Loucy (cell line): ENCODE results near the gene SSX3.
"Not testable (repeated sequence)": the region's sequence is repeated elsewhere in the genome, so short reads cannot be mapped to it uniquely, and the experiment has no call there.

Experiments
- H2AFZ ChIP-seq: fragments of 200-600 bp; sonication (generic); 2 replicates; pipeline ENCODE4 v1.6.0; 2016; ENCODE audit warnings: antibody characterized with exemption, mild to moderate bottlenecking, low read length, moderate library complexity
- H3F3A ChIP-seq: fragments of 200-600 bp; 2 replicates; pipeline ENCODE4 v1.6.0; 2016; ENCODE audit warnings: antibody characterized with exemption, low read depth, mild to moderate bottlenecking
- H3K27me3 ChIP-seq: fragments of 200-600 bp; sonication (generic); 2 replicates; pipeline ENCODE4 v1.6.1; 2014; ENCODE audit warnings: low read length, mild to moderate bottlenecking; ENCODE audit not compliant: insufficient read depth, poor library complexity, severe bottlenecking
- H3K36me3 ChIP-seq: fragments of 200-600 bp; sonication (generic); 2 replicates; pipeline ENCODE4 v1.6.1; 2016; ENCODE audit warnings: low read length; ENCODE audit not compliant: insufficient read depth
- H3K4me1 ChIP-seq: fragments of 200-600 bp; sonication (generic); 2 replicates; pipeline ENCODE4 v1.5.1; 2014; ENCODE audit warnings: low read length, mild to moderate bottlenecking; ENCODE audit not compliant: insufficient read depth, poor library complexity, severe bottlenecking
- H3K4me2 ChIP-seq: fragments of 200-600 bp; sonication (generic); 2 replicates; pipeline ENCODE4 v1.6.0; 2014; ENCODE audit warnings: antibody characterized with exemption, low read length, low read depth, mild to moderate bottlenecking; ENCODE audit not compliant: poor library complexity, severe bottlenecking
- H3K4me3 ChIP-seq: fragments of 200-600 bp; sonication (generic); 2 replicates; pipeline ENCODE4 v1.5.1; 2014; ENCODE audit warnings: low read length, mild to moderate bottlenecking, mixed read lengths; ENCODE audit not compliant: poor library complexity, severe bottlenecking
- H3K79me2 ChIP-seq: fragments of 200-600 bp; sonication (generic); 2 replicates; pipeline ENCODE4 v1.6.1; 2014; ENCODE audit warnings: low read length; ENCODE audit not compliant: insufficient read depth
- H3K9ac ChIP-seq: fragments of 200-600 bp; sonication (generic); 2 replicates; pipeline ENCODE4 v1.6.0; 2014; ENCODE audit warnings: mild to moderate bottlenecking, low read depth, low read length, moderate library complexity; ENCODE audit not compliant: poor library complexity, severe bottlenecking
- H3K9me2 ChIP-seq: fragments of 200-600 bp; sonication (generic); replicated peaks from 2 replicates; pipeline ENCODE4 v1.6.1; 2016; ENCODE audit warnings: low read depth, low read length, mixed read lengths
- H3K9me3 ChIP-seq: fragments of 200-600 bp; sonication (generic); 2 replicates; pipeline ENCODE4 v1.6.1; 2014; ENCODE audit warnings: mild to moderate bottlenecking, antibody characterized with exemption, low read length, low read depth; ENCODE audit not compliant: insufficient read depth
- H4K20me1 ChIP-seq: fragments of 200-600 bp; sonication (generic); 2 replicates; pipeline ENCODE4 v1.6.0; 2014; ENCODE audit warnings: antibody characterized with exemption, low read length, mild to moderate bottlenecking; ENCODE audit not compliant: insufficient read depth, poor library complexity, severe bottlenecking
- CTCF ChIP-seq: fragments of 200-600 bp; sonication (generic); conservative IDR thresholded peaks from 2 replicates; pipeline ENCODE4 v1.5.1; 2014; ENCODE audit warnings: mild to moderate bottlenecking, antibody characterized with exemption, low read length
- EZH2phosphoT487 ChIP-seq: fragments of 200-600 bp; IDR thresholded peaks from 2 replicates; pipeline ENCODE4 v1.6.1; 2018; ENCODE audit warnings: antibody characterized with exemption, mild to moderate bottlenecking, moderate library complexity, borderline replicate concordance

The SSX3 gene

GRCh38 chrX:48357681-48358080, 1.2 kb upstream of the SSX3 start:
- no peak overlapping the region for H2AFZ ChIP-seq
- no peak overlapping the region for H3K4me3 ChIP-seq
- no peak overlapping the region for H3K4me2 ChIP-seq
- no peaks in the 10 kb centered on the region for H3K9me3 ChIP-seq
- H3K9ac ChIP-seq, result no peak overlapping the region
- H4K20me1 ChIP-seq, result no peaks in the 10 kb centered on the region
- TF ChIP-seq EZH2phosphoT487, result no peak
- no peak for TF ChIP-seq CTCF
- H3K79me2 ChIP-seq, result no peaks in the 10 kb centered on the region
- H3K4me1 ChIP-seq, result no peaks in the 10 kb centered on the region
- no peaks in the 10 kb centered on the region for H3K27me3 ChIP-seq
- no peaks in the 10 kb centered on the region for H3K9me2 ChIP-seq
- H3K36me3 ChIP-seq, result no peaks in the 10 kb centered on the region
- H3F3A ChIP-seq, result no peaks in the 10 kb centered on the region

GRCh38 chrX:48346059-48346458, 10.4 kb downstream of the SSX3 start:
- H3F3A ChIP-seq, H3K9me3 ChIP-seq, H3K4me2 ChIP-seq, H3K36me3 ChIP-seq, H2AFZ ChIP-seq, H3K9ac ChIP-seq, H3K79me2 ChIP-seq, H3K9me2 ChIP-seq, H3K4me1 ChIP-seq, H3K27me3 ChIP-seq, H3K4me3 ChIP-seq, H4K20me1 ChIP-seq: not testable (repeated sequence)

- not testable (repeated sequence) for H3K4me2 ChIP-seq, H4K20me1 ChIP-seq, H3K4me3 ChIP-seq, H3K9me3 ChIP-seq, H3K4me1 ChIP-seq, H3K36me3 ChIP-seq, H3K9me2 ChIP-seq, H3K79me2 ChIP-seq, H3F3A ChIP-seq, H2AFZ ChIP-seq, H3K9ac ChIP-seq, H3K27me3 ChIP-seq
Measured at GRCh38 chrX:48313996-48314395, 42.5 kb downstream of the SSX3 start.

GRCh38 chrX:48306175-48306574, 50.3 kb downstream of the SSX3 start:
- Histone ChIP-seq H3K4me1 (no peaks in the 10 kb centered on the region), H3K4me3 (no peak overlapping the region), H3K79me2 (no peaks in the 10 kb centered on the region), H3K9me2 (no peaks in the 10 kb centered on the region), H3K36me3 (no peaks in the 10 kb centered on the region), H3K27me3 (no peaks in the 10 kb centered on the region), H2AFZ (no peak overlapping the region), H4K20me1 (no peaks in the 10 kb centered on the region), H3K9ac (no peak overlapping the region), H3K4me2 (no peak overlapping the region), H3K9me3 (no peaks in the 10 kb centered on the region), H3F3A (no peaks in the 10 kb centered on the region)
- TF ChIP-seq CTCF (no peak), EZH2phosphoT487 (no peak)
